ENCODE data around the gene CTU2.

CTU2 gene

GRCh38 chr16:88681709-88682451 is 24.4 kb upstream of the CTU2 start:
- peak; percentile 83 to 86 for DNase-seq

- DNase-seq = peak in 1 of 2 experiments; percentile 15
Measured at GRCh38 chr16:88684569-88685155, 21.6 kb upstream of the CTU2 start.

GRCh38 chr16:88685156-88686061 is 20.9 kb upstream of the CTU2 start:
- DNase-seq = peak; percentile 81 to 82

GRCh38 chr16:88686062-88686438 is 20.3 kb upstream of the CTU2 start:
- no peak for DNase-seq

GRCh38 chr16:88686439-88687253 is 19.7 kb upstream of the CTU2 start, which contains the start of gene SNAI3:
Gene SNAI3, minus strand, starts transcription at chr16:88686507. Its CDS starts 101 bp downstream, at chr16:88686406.
- peak; percentile 94 for DNase-seq

GRCh38 chr16:88687254-88687576 is 19.1 kb upstream of the CTU2 start:
- no peak for DNase-seq

- no peak for DNase-seq
Measured at GRCh38 chr16:88687676-88688012, 18.7 kb upstream of the CTU2 start.

GRCh38 chr16:88688013-88688778 is 18.1 kb upstream of the CTU2 start:
- DNase-seq = no peak

- no peak for DNase-seq
Measured at GRCh38 chr16:88690341-88691128, 15.8 kb upstream of the CTU2 start.

GRCh38 chr16:88691129-88691813 is 15.0 kb upstream of the CTU2 start:
- DNase-seq = no peak

- peak; percentile 44 to 49 for DNase-seq
Measured at GRCh38 chr16:88691924-88692560, 14.3 kb upstream of the CTU2 start.

GRCh38 chr16:88692861-88693260 is 13.4 kb upstream of the CTU2 start:
- DNase-seq = no peak

GRCh38 chr16:88693420-88694177 is 12.7 kb upstream of the CTU2 start:
- no peak for DNase-seq

- no peak for DNase-seq
Measured at GRCh38 chr16:88694221-88695087, 11.8 kb upstream of the CTU2 start.

- no peak for DNase-seq
Measured at GRCh38 chr16:88695218-88695617, 11.1 kb upstream of the CTU2 start.

- no peak for DNase-seq
Measured at GRCh38 chr16:88695753-88696152, 10.6 kb upstream of the CTU2 start.

- no peak for DNase-seq
Measured at GRCh38 chr16:88696441-88696840, 9.9 kb upstream of the CTU2 start.

- no peak for DNase-seq
Measured at GRCh38 chr16:88697116-88697830, 9.0 kb upstream of the CTU2 start.

Measured in activated T-cell treated with anti-CD3 and anti-CD28 coated beads, Interleukin-2, amount 50 U/mL, for 48 hours (primary cell).